GM12892 (cell line): Measurements from ENCODE around the gene RALGPS1.

Experiments used
- POLR2A ChIP-seq: IDR thresholded peaks from 2 replicates; pipeline ENCODE4 v1.6.1; 2011; ENCODE audit warnings: low read depth, low read length, control low read depth
- POLR2AphosphoS5 ChIP-seq: IDR thresholded peaks from 2 replicates; pipeline ENCODE4 v1.6.1; 2011; ENCODE audit warnings: low read depth, low read length, control low read depth
- TAF1 ChIP-seq: IDR thresholded peaks from 2 replicates; pipeline ENCODE4 v1.6.1; 2011; ENCODE audit warnings: low read depth, mild to moderate bottlenecking, control low read depth, low read length, borderline replicate concordance

- TF ChIP-seq TAF1 (no peak), POLR2AphosphoS5 (no peak), POLR2A (no peak)
Observed at GRCh38 chr9:127163409-127163808, 248.8 kb downstream of the RALGPS1 start.
